Measurements from ENCODE around the gene CCDC154. TPM values are rescaled to one million over a fixed set of nuclear protein-coding genes. Genes with fewer than 3 reads are reported as not detected.

The CCDC154 gene
- polyA plus RNA-seq, 3 donors: 0.24 to 0.56 (median 0.55) TPM

- 90% methylated on average over 14 of the region's 14 CpGs for WGBS, 3 donors
These were observed 40.6 kb downstream of the CCDC154 start for GRCh38 chr16:1403733-1404132.

GRCh38 chr16:1403036-1403435 is 41.3 kb downstream of the CCDC154 start:
- no peak overlapping the region for H3K27ac ChIP-seq (ENCODE audit: low read depth, low read length)
- WGBS, 3 donors: 93 to 94% (median 93%) methylated on average over 22 of the region's 22 CpGs

More at GRCh38 chr16:1403733-1404132, 40.6 kb downstream of the CCDC154 start:
- H3K27ac ChIP-seq (ENCODE audit: low read depth, low read length): no peak overlapping the region

GRCh38 chr16:1401758-1402154 is 42.6 kb downstream of the CCDC154 start:
- no peak overlapping the region for H3K27ac ChIP-seq (ENCODE audit: low read depth, low read length)
- 89 to 95% (median 93%) methylated on average over 13 of the region's 13 CpGs for WGBS, 3 donors

- H3K27ac ChIP-seq (ENCODE audit: low read depth, low read length): no peak overlapping the region
- 86 to 92% (median 92%) methylated on average over 27 to 29 of the region's 29 CpGs for WGBS, 3 donors
These were observed 43.1 kb downstream of the CCDC154 start for GRCh38 chr16:1401061-1401757.

GRCh38 chr16:1398826-1399581 is 45.4 kb downstream of the CCDC154 start:
- WGBS, 3 donors: 96 to 97% (median 96%) methylated on average over 29 to 38 of the region's 38 CpGs

GRCh38 chr16:1398351-1398750 is 46.0 kb downstream of the CCDC154 start:
- H3K27ac ChIP-seq (ENCODE audit: low read depth, low read length): no peak overlapping the region
- WGBS, 3 donors: 93 to 97% (median 95%) methylated on average over 9 of the region's 9 CpGs

More at GRCh38 chr16:1398826-1399581, 45.4 kb downstream of the CCDC154 start:
- H3K27ac ChIP-seq (ENCODE audit: low read depth, low read length): no peak overlapping the region

- no peak overlapping the region for H3K27ac ChIP-seq (ENCODE audit: low read depth, low read length)
- 93 to 97% (median 95%) methylated on average over 17 to 21 of the region's 21 CpGs for WGBS, 3 donors
These were observed 46.6 kb downstream of the CCDC154 start for GRCh38 chr16:1397779-1398178.

- 89 to 94% (median 90%) methylated on average over 22 of the region's 22 CpGs for WGBS, 3 donors
- no peak overlapping the region for H3K27ac ChIP-seq (ENCODE audit: low read depth, low read length)
These were observed 48.8 kb downstream of the CCDC154 start for GRCh38 chr16:1395444-1396031.

- WGBS, 3 donors: 85 to 92% (median 87%) methylated on average over 19 of the region's 19 CpGs
- H3K27ac ChIP-seq (ENCODE audit: low read depth, low read length): no peak overlapping the region
These were observed 49.9 kb downstream of the CCDC154 start for GRCh38 chr16:1394367-1394951.

- H3K27ac ChIP-seq (ENCODE audit: low read depth, low read length): no peak overlapping the region
- WGBS, 3 donors: 95 to 96% (median 95%) methylated on average over 21 of the region's 21 CpGs
These were observed 50.7 kb downstream of the CCDC154 start for GRCh38 chr16:1393613-1394176.

GRCh38 chr16:1392826-1393225 is 51.5 kb downstream of the CCDC154 start:
- no peak overlapping the region for H3K27ac ChIP-seq (ENCODE audit: low read depth, low read length)
- 92 to 93% (median 93%) methylated on average over 17 of the region's 17 CpGs for WGBS, 3 donors

- no peak overlapping the region for H3K27ac ChIP-seq (ENCODE audit: low read depth, low read length)
- WGBS, 3 donors: 81 to 83% (median 81%) methylated on average over 28 of the region's 28 CpGs
These were observed 54.0 kb downstream of the CCDC154 start for GRCh38 chr16:1390239-1390779.

- WGBS, 3 donors: 94 to 98% (median 94%) methylated on average over 7 of the region's 7 CpGs
- H3K27ac ChIP-seq (ENCODE audit: low read depth, low read length): no peak overlapping the region
These were observed 54.6 kb downstream of the CCDC154 start for GRCh38 chr16:1389762-1390161.

GRCh38 chr16:1387331-1387730 is 57.0 kb downstream of the CCDC154 start:
- WGBS, 3 donors: 87 to 92% (median 90%) methylated on average over 12 to 16 of the region's 16 CpGs
- H3K27ac ChIP-seq (ENCODE audit: low read depth, low read length): no peak overlapping the region

- H3K27ac ChIP-seq (ENCODE audit: low read depth, low read length): no peak overlapping the region
- 95 to 97% (median 96%) methylated on average over 32 to 39 of the region's 39 CpGs for whole genome bisulfite sequencing, 3 donors
These were observed 59.1 kb downstream of the CCDC154 start for GRCh38 chr16:1385232-1385631.
